G401 (cell line): ENCODE results near the gene KCNRG. TPM values are rescaled to one million over a fixed set of nuclear protein-coding genes. Genes with fewer than 3 reads are reported as not detected.

Source experiments
- DNase-seq: peaks from one replicate; pipeline ENCODE4 v3.0.0-alpha.2; 2015; ENCODE audit warnings: low spot score
- in situ Hi-C: cut with HindIII; loops from 2 replicates; pipeline ENCODE4 v1.10.0; 2016; ENCODE audit warnings: low sequenced_read_pairs, mixed read lengths
- total RNA-seq: library from RNA; depleted of rRNA; stranded (reverse); fragments of >200 nt; shearing (Covaris generic); gene quantifications from 2 replicates; pipeline ENCODE4 v1.2.3, GENCODE V29; 2014; rRNA removed

Gene KCNRG
- total RNA-seq, 1 experiment from 2014 or later, result not detected

- in situ Hi-C loops, result no loop called here
- DNase-seq, result no peak
Measured at GRCh38 chr13:50068508-50068907, 53.3 kb downstream of the KCNRG start.

- no peak for DNase-seq
- in situ Hi-C loops, result no loop called here
Measured at GRCh38 chr13:50069261-50069660, 54.0 kb downstream of the KCNRG start.

GRCh38 chr13:50070186-50070585 lies 54.9 kb downstream of the KCNRG start:
- in situ Hi-C loops, result no loop called here

More at GRCh38 chr13:50070186-50070585, 54.9 kb downstream of the KCNRG start:
- DNase-seq, result no peak

Other genes starting within 250 kb of the KCNRG start
- gene KPNA3, start 222.8 kb upstream of the KCNRG start, total RNA-seq, result 15.0 and 26.4 TPM in 2 replicates
- gene SPRYD7, start 79.1 kb upstream of the KCNRG start, total RNA-seq, result 7.3 and 8.4 TPM in 2 replicates
- 3.6 and 11.9 TPM in 2 replicates for gene TRIM13, start 18.4 kb upstream of the KCNRG start, total RNA-seq